Loucy (cell line): ENCODE results near the gene AP5B1.

Source experiments
- H2AFZ ChIP-seq: fragments of 200-600 bp; sonication (generic); 2 replicates; pipeline ENCODE4 v1.6.0; 2016; ENCODE audit warnings: antibody characterized with exemption, mild to moderate bottlenecking, low read length, moderate library complexity
- H3F3A ChIP-seq: fragments of 200-600 bp; 2 replicates; pipeline ENCODE4 v1.6.0; 2016; ENCODE audit warnings: antibody characterized with exemption, low read depth, mild to moderate bottlenecking
- H3K27me3 ChIP-seq: fragments of 200-600 bp; sonication (generic); 2 replicates; pipeline ENCODE4 v1.6.1; 2014; ENCODE audit warnings: low read length, mild to moderate bottlenecking; ENCODE audit not compliant: insufficient read depth, poor library complexity, severe bottlenecking
- H3K36me3 ChIP-seq: fragments of 200-600 bp; sonication (generic); 2 replicates; pipeline ENCODE4 v1.6.1; 2016; ENCODE audit warnings: low read length; ENCODE audit not compliant: insufficient read depth
- H3K4me1 ChIP-seq: fragments of 200-600 bp; sonication (generic); 2 replicates; pipeline ENCODE4 v1.5.1; 2014; ENCODE audit warnings: low read length, mild to moderate bottlenecking; ENCODE audit not compliant: insufficient read depth, poor library complexity, severe bottlenecking
- H3K4me2 ChIP-seq: fragments of 200-600 bp; sonication (generic); 2 replicates; pipeline ENCODE4 v1.6.0; 2014; ENCODE audit warnings: antibody characterized with exemption, low read length, low read depth, mild to moderate bottlenecking; ENCODE audit not compliant: poor library complexity, severe bottlenecking
- H3K4me3 ChIP-seq: fragments of 200-600 bp; sonication (generic); 2 replicates; pipeline ENCODE4 v1.5.1; 2014; ENCODE audit warnings: low read length, mild to moderate bottlenecking, mixed read lengths; ENCODE audit not compliant: poor library complexity, severe bottlenecking
- H3K79me2 ChIP-seq: fragments of 200-600 bp; sonication (generic); 2 replicates; pipeline ENCODE4 v1.6.1; 2014; ENCODE audit warnings: low read length; ENCODE audit not compliant: insufficient read depth
- H3K9ac ChIP-seq: fragments of 200-600 bp; sonication (generic); 2 replicates; pipeline ENCODE4 v1.6.0; 2014; ENCODE audit warnings: mild to moderate bottlenecking, low read depth, low read length, moderate library complexity; ENCODE audit not compliant: poor library complexity, severe bottlenecking
- H3K9me2 ChIP-seq: fragments of 200-600 bp; sonication (generic); replicated peaks from 2 replicates; pipeline ENCODE4 v1.6.1; 2016; ENCODE audit warnings: low read depth, low read length, mixed read lengths
- H3K9me3 ChIP-seq: fragments of 200-600 bp; sonication (generic); 2 replicates; pipeline ENCODE4 v1.6.1; 2014; ENCODE audit warnings: mild to moderate bottlenecking, antibody characterized with exemption, low read length, low read depth; ENCODE audit not compliant: insufficient read depth
- H4K20me1 ChIP-seq: fragments of 200-600 bp; sonication (generic); 2 replicates; pipeline ENCODE4 v1.6.0; 2014; ENCODE audit warnings: antibody characterized with exemption, low read length, mild to moderate bottlenecking; ENCODE audit not compliant: insufficient read depth, poor library complexity, severe bottlenecking
- CTCF ChIP-seq: fragments of 200-600 bp; sonication (generic); conservative IDR thresholded peaks from 2 replicates; pipeline ENCODE4 v1.5.1; 2014; ENCODE audit warnings: mild to moderate bottlenecking, antibody characterized with exemption, low read length
- EZH2phosphoT487 ChIP-seq: fragments of 200-600 bp; IDR thresholded peaks from 2 replicates; pipeline ENCODE4 v1.6.1; 2018; ENCODE audit warnings: antibody characterized with exemption, mild to moderate bottlenecking, moderate library complexity, borderline replicate concordance

Gene AP5B1

GRCh38 chr11:65809496-65809895 lies 28.7 kb upstream of the AP5B1 start:
- Histone ChIP-seq H3K4me3 (no peak overlapping the region), H3K36me3 (no peaks in the 10 kb centered on the region), H3K9me2 (no peaks in the 10 kb centered on the region), H3K79me2 (no peaks in the 10 kb centered on the region), H2AFZ (no peak overlapping the region), H3K9ac (no peak overlapping the region), H3K4me1 (no peaks in the 10 kb centered on the region), H3K4me2 (no peak overlapping the region), H4K20me1 (no peaks in the 10 kb centered on the region), H3K9me3 (no peaks in the 10 kb centered on the region), H3F3A (peaks cover 4% of the 10 kb centered on the region; the same call in 1 of the 2 replicates), H3K27me3 (no peaks in the 10 kb centered on the region)
- no peak for TF ChIP-seq CTCF
- TF ChIP-seq EZH2phosphoT487: no peak

- H3K9me2 ChIP-seq: no peaks in the 10 kb centered on the region
- no peaks in the 10 kb centered on the region for H4K20me1 ChIP-seq
- no peaks in the 10 kb centered on the region for H3K27me3 ChIP-seq
Observed at GRCh38 chr11:65808744-65809341, 28.1 kb upstream of the AP5B1 start.

GRCh38 chr11:65806979-65807378 lies 26.2 kb upstream of the AP5B1 start:
- Histone ChIP-seq H3K4me2 (no peak overlapping the region), H3K4me3 (no peak overlapping the region), H3K9me2 (no peaks in the 10 kb centered on the region), H4K20me1 (no peaks in the 10 kb centered on the region), H2AFZ (no peak overlapping the region), H3F3A (no peaks in the 10 kb centered on the region), H3K9me3 (no peaks in the 10 kb centered on the region), H3K79me2 (no peaks in the 10 kb centered on the region), H3K4me1 (no peaks in the 10 kb centered on the region), H3K9ac (no peak overlapping the region), H3K36me3 (no peaks in the 10 kb centered on the region), H3K27me3 (no peaks in the 10 kb centered on the region)
- TF ChIP-seq EZH2phosphoT487 (no peak), CTCF (no peak)

More at GRCh38 chr11:65808744-65809341, 28.1 kb upstream of the AP5B1 start:
- Histone ChIP-seq H3K79me2 (no peaks in the 10 kb centered on the region), H3F3A (peaks cover 4% of the 10 kb centered on the region; the same call in 1 of the 2 replicates), H3K9me3 (no peaks in the 10 kb centered on the region), H2AFZ (no peak overlapping the region), H3K4me2 (no peak overlapping the region), H3K9ac (no peak overlapping the region), H3K4me1 (no peaks in the 10 kb centered on the region), H3K36me3 (no peaks in the 10 kb centered on the region), H3K4me3 (no peak overlapping the region)
- TF ChIP-seq CTCF (no peak), EZH2phosphoT487 (no peak)
